Uterus (tissue), 4 donors: Measurements from ENCODE around the gene IFNA6. TPM values are rescaled to one million over a fixed set of nuclear protein-coding genes. Genes with fewer than 3 reads are reported as not detected.

Experiments
- DNase-seq, 2 donors: peaks; one replicate each; pipeline ENCODE4 v3.0.0-alpha.2; 2019 to 2020
- H3K27ac ChIP-seq, 2 donors: fragments of 200-600 bp; sonication (generic); 1 replicate in 1 of 2; 2 replicates in 1 of 2; pipeline ENCODE4 v1.5.1; 2016 to 2018
- H3K27me3 ChIP-seq, 2 donors: fragments of 200-600 bp; sonication (generic); one replicate each; pipeline ENCODE4 v1.5.1; 2018 to 2019; ENCODE audit warnings: control low read depth in 1 of 2
- H3K36me3 ChIP-seq, 2 donors: fragments of 200-600 bp; sonication (generic); one replicate each; pipeline ENCODE4 v1.5.1; 2019; ENCODE audit warnings: control low read depth in 1 of 2
- H3K4me1 ChIP-seq, 2 donors: fragments of 200-600 bp; sonication (generic); one replicate each; pipeline ENCODE4 v1.5.1; 2018 to 2019; ENCODE audit warnings: control low read depth in 1 of 2
- H3K4me3 ChIP-seq, 2 donors: fragments of 200-600 bp; sonication (generic); 1 replicate in 1 of 2; 2 replicates in 1 of 2; pipeline ENCODE4 v1.5.1; 2018 to 2019; ENCODE audit warnings: mild to moderate bottlenecking in 1 of 2
- H3K9me3 ChIP-seq, 2 donors: fragments of 200-600 bp; sonication (generic); one replicate each; pipeline ENCODE4 v1.5.1; 2019; ENCODE audit warnings: control low read depth in 1 of 2
- POLR2A ChIP-seq, 2 donors: fragments of 450-650 bp; IDR thresholded peaks; one replicate each; pipeline ENCODE4 v1.6.1; 2016; ENCODE audit warnings: antibody characterized with exemption in 2 of 2, mild to moderate bottlenecking in 1 of 2, moderate library complexity in 1 of 2
- intact Hi-C: fragments of 100-400 bp; cut with DNase I; formaldehyde crosslinking; loops from one replicate; pipeline ENCODE4 v1.15.1; 2023; ENCODE audit warnings: low total_unique reads
- total RNA-seq, 4 donors: library from RNA; depleted of rRNA in 3 of 4; stranded (reverse); fragments of >200 nt in 3 of 4; gene quantifications; one replicate each; pipeline versions ENCODE4 v1.1.0 to v1.2.4, GENCODE V29; 2014 to 2023
- TF ChIP-seq, protein P1 (sequence below), 4 experiments: fragments of 200-600 bp in 2 of 4; fragments of 450-650 bp in 2 of 4; sonication (generic) in 2 of 4; IDR thresholded peaks; one replicate each; pipeline ENCODE4 v1.5.1; 2016 to 2019; ENCODE audit warnings: antibody characterized with exemption in 4 of 4, mild to moderate bottlenecking in 2 of 4, moderate library complexity in 1 of 4
- donor health status: DM: yes; HTN: yes; CAD: no.

The IFNA6 gene
- total RNA-seq, 4 donors from 2014 or later: not detected

- DNase-seq: no peak
- Histone ChIP-seq H3K4me3 (no peak overlapping the region), H3K9me3 (no peaks in the 10 kb centered on the region), H3K36me3 (no peaks in the 10 kb centered on the region), H3K27me3 (no peaks in the 10 kb centered on the region), H3K27ac (no peak overlapping the region), H3K4me1 (no peaks in the 10 kb centered on the region)
- TF ChIP-seq POLR2A (IDR thresholded peaks at IDR 0.05): no peak
- TF ChIP-seq, protein P1, sequence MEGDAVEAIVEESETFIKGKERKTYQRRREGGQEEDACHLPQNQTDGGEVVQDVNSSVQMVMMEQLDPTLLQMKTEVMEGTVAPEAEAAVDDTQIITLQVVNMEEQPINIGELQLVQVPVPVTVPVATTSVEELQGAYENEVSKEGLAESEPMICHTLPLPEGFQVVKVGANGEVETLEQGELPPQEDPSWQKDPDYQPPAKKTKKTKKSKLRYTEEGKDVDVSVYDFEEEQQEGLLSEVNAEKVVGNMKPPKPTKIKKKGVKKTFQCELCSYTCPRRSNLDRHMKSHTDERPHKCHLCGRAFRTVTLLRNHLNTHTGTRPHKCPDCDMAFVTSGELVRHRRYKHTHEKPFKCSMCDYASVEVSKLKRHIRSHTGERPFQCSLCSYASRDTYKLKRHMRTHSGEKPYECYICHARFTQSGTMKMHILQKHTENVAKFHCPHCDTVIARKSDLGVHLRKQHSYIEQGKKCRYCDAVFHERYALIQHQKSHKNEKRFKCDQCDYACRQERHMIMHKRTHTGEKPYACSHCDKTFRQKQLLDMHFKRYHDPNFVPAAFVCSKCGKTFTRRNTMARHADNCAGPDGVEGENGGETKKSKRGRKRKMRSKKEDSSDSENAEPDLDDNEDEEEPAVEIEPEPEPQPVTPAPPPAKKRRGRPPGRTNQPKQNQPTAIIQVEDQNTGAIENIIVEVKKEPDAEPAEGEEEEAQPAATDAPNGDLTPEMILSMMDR (IDR thresholded peaks at IDR 0.05): no peak
- intact Hi-C loops: no loop called here
These were observed 34.5 kb downstream of the IFNA6 start for GRCh38 chr9:21316032-21316842.

DNA sequence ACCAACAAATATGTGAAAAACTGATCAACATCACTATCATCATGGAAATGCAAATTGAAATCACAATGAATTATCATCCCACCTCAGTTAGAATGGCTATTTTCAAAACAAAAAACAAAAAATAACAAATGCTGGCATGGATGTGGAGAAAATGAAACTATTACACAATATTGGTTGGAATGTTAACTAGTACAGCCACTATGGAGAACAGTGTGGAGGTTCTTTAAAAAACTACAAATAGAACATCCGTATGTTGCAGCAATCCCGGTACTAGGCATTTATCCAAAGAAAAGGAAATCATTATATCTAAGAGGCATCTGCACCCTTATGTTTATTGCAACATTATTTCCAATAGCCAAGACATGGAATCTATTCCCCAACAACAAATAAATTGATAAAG is 36.5 kb downstream of the IFNA6 start:
- no peak for DNase-seq
- no peaks in the 10 kb centered on the region for H3K4me1 ChIP-seq
- no peak overlapping the region for H3K27ac ChIP-seq
- no peaks in the 10 kb centered on the region for H3K9me3 ChIP-seq
- intact Hi-C loops: no loop called here
- TF ChIP-seq, protein P1 (IDR thresholded peaks at IDR 0.05): no peak
- TF ChIP-seq POLR2A (IDR thresholded peaks at IDR 0.05): no peak
- H3K36me3 ChIP-seq: no peaks in the 10 kb centered on the region
- no peak overlapping the region for H3K4me3 ChIP-seq
- H3K27me3 ChIP-seq: no peaks in the 10 kb centered on the region

GRCh38 chr9:21311889-21312288 is 38.8 kb downstream of the IFNA6 start:
- Histone ChIP-seq H3K27ac (no peak overlapping the region), H3K27me3 (no peaks in the 10 kb centered on the region), H3K9me3 (no peaks in the 10 kb centered on the region), H3K36me3 (no peaks in the 10 kb centered on the region), H3K4me1 (no peaks in the 10 kb centered on the region), H3K4me3 (no peak overlapping the region)
- no peak for DNase-seq
- TF ChIP-seq, protein P1 (IDR thresholded peaks at IDR 0.05): no peak
- no peak for TF ChIP-seq POLR2A (IDR thresholded peaks at IDR 0.05)
- intact Hi-C loops: no loop called here

GRCh38 chr9:21305213-21305612 is 45.5 kb downstream of the IFNA6 start, which contains the start of gene IFNA5:
Gene IFNA5, minus strand, starts transcription at chr9:21305313. Its CDS starts 57 bp downstream, at chr9:21305256.
- no peak within 1 kb of the TSS for H3K27ac ChIP-seq
- intact Hi-C loops: no loop called here
- H3K9me3 ChIP-seq: no peaks in the 10 kb centered on the region
- no peak for DNase-seq
- TF ChIP-seq POLR2A (IDR thresholded peaks at IDR 0.05): no peak
- TF ChIP-seq, protein P1 (IDR thresholded peaks at IDR 0.05): no peak
- H3K36me3 ChIP-seq: no peaks in the 10 kb centered on the region
- no peaks in the 10 kb centered on the region for H3K4me1 ChIP-seq
- H3K27me3 ChIP-seq: no peaks in the 10 kb centered on the region
- H3K4me3 ChIP-seq: no peak within 1 kb of the TSS

Other genes starting within 250 kb of the IFNA6 start
- not detected for gene IFNW1, start 209.1 kb downstream of the IFNA6 start, total RNA-seq
- not detected for gene IFNA21, start 184.2 kb downstream of the IFNA6 start, total RNA-seq
- not detected for gene IFNA4, start 163.3 kb downstream of the IFNA6 start, total RNA-seq
- gene IFNA7, start 148.7 kb downstream of the IFNA6 start, total RNA-seq: not detected
- not detected for gene IFNA10, start 143.7 kb downstream of the IFNA6 start, total RNA-seq
- gene IFNA16, start 133.6 kb downstream of the IFNA6 start, total RNA-seq: not detected
- gene IFNA17, start 122.7 kb downstream of the IFNA6 start, total RNA-seq: not detected
- gene IFNA14, start 110.9 kb downstream of the IFNA6 start, total RNA-seq: not detected
- gene IFNA5, start 45.6 kb downstream of the IFNA6 start, total RNA-seq: under 1 TPM in 1 of 4 donors, not detected in 3; 0.91 TPM
- 10 to 100 TPM; 24.7 to 88.5 (median 29.9) TPM for gene KLHL9, start 15.5 kb downstream of the IFNA6 start, total RNA-seq
- not detected for gene IFNA13, start 17.2 kb upstream of the IFNA6 start, total RNA-seq
- not detected for gene IFNA2, start 34.5 kb upstream of the IFNA6 start, total RNA-seq
- gene IFNA8, start 58.2 kb upstream of the IFNA6 start, total RNA-seq: not detected
- gene IFNA1, start 89.6 kb upstream of the IFNA6 start, total RNA-seq: not detected
- 1 to 10 TPM in 1 of 4 donors, not detected in 3; 1.9 TPM for gene IFNE, start 131.4 kb upstream of the IFNA6 start, total RNA-seq